Stimulated activated CD4-positive, alpha-beta T cell treated with anti-CD3 and anti-CD28 coated beads, Interleukin-4, amount 100 ng/mL, for 48 hours (primary cell): ENCODE data around the gene CSK.
A peak's percentile ranks its signal among the peaks of the same experiment; 100 is the strongest.

Experiments used
- DNase-seq, 2 donors: peaks; one replicate each; pipeline ENCODE4 v3.0.0-alpha.2; 2020; ENCODE audit warnings: low read depth in 2 of 2

Gene CSK

DNA sequence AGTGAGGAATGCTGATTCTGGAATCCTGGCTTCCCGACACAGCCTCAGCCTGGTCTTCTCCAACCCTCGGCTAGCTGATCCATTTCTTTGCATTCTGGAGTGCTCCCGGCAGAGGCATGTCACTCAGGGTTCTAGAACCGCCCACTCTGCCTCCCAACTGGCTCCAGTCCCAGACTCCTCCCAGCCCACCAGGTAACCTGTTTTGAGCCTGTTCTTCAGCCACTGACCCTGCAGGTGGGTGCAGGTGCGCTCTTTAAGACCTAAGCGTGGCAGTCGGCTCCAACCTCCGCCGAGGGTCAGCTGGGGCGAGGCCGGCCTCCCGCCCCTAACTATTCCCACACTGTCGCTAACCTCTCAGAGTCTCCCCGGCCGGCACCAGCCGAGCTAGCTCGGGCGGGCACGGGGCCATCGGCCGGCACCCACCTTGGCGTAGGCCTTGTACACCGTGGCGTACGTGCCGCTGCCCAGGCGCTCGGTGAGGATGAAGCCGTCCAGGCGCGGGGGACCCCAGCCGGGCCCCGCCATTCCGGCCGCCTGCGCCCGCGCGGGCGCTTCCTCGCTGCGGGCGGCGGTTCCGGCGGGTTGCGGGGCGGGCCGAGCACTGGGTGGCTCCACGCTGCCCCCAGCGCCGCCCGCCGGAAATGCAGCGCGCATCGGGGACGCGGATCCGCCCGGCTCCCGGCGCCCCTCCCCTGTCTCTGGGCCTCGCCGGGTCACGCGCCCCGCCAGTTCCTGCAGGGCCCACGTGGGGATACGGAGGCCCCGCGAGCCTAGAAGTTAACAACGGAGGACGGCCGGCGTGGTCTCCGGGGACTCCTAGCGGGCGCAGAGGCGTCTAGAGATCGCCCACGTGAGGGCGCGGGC lies 60.9 kb downstream of the CSK start, which contains the start of gene ULK3:
TSS of gene ULK3 (minus strand) at position 576 of the 864 bp plus-strand sequence. CDS start at position 525, 51 bp downstream.
- peak; percentile 91 to 92 for DNase-seq

- no peak for DNase-seq
Observed at GRCh38 chr15:74843445-74843828, 61.6 kb downstream of the CSK start.

GRCh38 chr15:74843891-74844299 lies 62.0 kb downstream of the CSK start:
- no peak for DNase-seq

DNA sequence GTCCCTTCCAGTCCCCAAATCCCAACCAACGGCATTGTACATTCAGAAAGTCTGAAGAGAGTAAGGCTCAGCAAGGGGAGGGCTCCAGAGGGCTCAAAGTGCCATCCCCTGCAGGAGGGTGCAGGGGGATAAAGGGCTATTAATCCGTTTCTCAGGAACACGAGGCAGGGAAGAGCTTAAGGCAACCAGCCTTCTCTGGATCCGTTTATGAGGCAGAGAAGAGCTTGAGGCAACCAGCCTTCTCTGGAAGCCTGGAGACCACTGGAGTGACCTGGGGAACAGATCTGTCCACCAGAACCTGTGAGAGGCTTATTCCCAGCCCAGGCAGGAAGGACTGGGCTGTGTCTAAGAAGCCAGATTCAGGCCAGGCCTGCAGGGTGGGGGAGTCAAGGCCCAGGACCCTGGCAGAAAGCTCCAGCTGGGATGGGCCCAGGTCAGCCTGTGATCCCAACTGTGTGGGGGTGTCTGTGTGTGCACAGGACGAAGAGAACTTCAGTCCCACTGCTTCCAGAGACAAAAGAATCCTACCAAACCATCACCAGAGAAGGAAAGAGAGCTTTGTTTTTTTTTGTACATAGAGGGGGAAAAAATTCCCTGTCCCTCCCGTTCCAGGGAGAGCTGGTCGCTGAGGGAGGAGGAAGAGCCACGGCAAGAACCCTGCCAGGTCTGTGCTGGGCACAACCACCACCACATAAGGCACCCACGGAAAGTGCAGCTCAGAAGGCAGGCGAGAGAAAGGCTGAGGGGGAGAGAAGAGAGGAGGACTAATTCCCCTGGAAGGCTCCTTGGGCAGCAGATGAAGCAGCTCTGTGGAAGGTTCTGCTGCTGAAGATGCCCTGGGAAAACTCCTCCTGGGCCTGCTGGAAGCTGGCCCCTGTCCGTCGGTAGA lies 62.7 kb downstream of the CSK start:
- no peak for DNase-seq

GRCh38 chr15:74845208-74845568 lies 63.3 kb downstream of the CSK start:
- DNase-seq = peak; percentile 39

DNA sequence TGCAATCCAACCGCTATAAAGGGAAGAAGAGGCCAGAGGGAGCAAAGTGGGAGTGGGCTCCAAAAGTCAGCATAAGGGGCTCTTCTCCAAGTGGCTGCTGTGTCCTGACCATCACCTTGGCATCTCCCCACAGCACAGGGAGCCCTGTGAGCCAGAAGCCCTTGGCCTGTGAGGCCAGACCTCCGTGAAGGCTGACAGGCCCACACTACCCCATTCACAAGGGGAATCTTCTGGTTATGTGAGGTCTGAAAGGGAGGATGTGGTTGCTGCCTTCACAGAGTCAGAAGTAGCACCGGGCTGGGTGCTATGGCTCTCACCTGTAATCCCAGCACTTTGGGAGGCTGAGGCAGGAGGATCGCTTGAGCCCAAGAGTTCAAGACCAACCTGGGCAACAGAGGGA lies 63.7 kb downstream of the CSK start:
- DNase-seq = no peak

DNA sequence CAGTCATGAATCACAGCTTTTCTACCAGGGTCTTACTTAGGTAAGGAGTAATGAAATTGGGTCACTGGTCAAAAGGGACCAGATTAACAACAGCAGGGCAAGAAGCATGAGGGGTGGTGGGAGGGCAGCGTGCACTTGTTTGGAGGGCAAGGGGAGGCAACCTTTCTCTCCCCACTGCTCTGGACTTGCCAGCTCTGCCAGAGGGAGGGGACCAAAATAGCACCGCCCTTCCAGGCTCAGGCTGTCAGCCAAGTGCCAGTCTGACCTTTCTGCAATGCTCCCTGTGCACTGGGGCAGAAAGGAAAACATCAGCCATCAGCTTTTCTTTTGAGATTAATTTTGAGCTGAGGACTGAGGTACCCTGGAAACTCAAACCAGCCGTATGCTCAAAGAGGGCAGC lies 65.6 kb downstream of the CSK start:
- no peak for DNase-seq

DNA sequence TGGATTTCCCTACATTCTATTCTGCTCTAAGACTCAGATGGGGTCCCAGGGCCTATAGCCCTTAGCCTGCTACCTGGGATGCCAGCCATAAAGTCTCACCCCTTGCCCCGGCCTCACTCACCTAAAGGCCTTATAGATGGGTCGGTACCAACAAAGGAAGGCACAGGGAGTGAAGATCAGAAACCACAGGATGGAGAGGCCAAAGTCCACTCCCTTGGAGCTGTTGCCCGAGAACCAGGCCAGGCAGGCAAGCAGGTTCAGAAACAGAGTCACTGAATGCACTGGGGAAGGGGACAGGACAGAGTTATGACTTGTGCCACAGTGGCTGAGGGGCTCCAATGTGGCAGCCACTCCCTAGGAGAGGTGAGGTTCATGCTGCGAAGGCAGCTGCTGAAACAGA lies 68.5 kb downstream of the CSK start:
- DNase-seq = no peak

DNA sequence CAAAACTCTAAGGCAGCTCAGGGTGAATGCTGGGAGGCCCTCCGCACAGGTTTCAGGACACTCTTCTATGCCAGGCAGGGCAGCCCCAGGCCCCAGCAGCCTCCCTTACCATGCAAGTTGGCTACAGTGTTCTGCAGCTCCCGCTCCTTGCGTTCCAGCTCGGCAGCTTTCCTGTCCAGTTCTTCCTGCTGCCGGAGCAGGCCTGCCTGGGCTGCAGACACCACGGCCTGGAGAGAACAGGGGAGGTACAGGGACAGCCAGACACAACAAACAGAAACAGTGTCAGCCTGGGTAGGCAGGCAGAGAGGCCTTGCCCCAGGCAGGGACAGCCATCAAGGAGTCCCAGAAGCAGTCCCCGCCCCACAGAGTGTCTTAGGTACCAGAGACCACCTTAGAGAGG lies 70.1 kb downstream of the CSK start:
- no peak for DNase-seq
